Neural progenitor cell (in vitro differentiated cells): ENCODE measurements around the gene SP6.

Source experiments
- EZH2 ChIP-seq: fragments of 200-600 bp; sonication (generic); IDR thresholded peaks from 2 replicates; pipeline ENCODE4 v1.6.1; 2017; ENCODE audit warnings: antibody characterized with exemption, mild to moderate bottlenecking, moderate library complexity
- TF ChIP-seq, protein P1 (sequence below): fragments of 200-600 bp; sonication (generic); IDR thresholded peaks from 2 replicates; pipeline ENCODE4 v1.5.1; 2017; ENCODE audit warnings: antibody characterized with exemption, mild to moderate bottlenecking

- TF ChIP-seq, protein P1, sequence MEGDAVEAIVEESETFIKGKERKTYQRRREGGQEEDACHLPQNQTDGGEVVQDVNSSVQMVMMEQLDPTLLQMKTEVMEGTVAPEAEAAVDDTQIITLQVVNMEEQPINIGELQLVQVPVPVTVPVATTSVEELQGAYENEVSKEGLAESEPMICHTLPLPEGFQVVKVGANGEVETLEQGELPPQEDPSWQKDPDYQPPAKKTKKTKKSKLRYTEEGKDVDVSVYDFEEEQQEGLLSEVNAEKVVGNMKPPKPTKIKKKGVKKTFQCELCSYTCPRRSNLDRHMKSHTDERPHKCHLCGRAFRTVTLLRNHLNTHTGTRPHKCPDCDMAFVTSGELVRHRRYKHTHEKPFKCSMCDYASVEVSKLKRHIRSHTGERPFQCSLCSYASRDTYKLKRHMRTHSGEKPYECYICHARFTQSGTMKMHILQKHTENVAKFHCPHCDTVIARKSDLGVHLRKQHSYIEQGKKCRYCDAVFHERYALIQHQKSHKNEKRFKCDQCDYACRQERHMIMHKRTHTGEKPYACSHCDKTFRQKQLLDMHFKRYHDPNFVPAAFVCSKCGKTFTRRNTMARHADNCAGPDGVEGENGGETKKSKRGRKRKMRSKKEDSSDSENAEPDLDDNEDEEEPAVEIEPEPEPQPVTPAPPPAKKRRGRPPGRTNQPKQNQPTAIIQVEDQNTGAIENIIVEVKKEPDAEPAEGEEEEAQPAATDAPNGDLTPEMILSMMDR: no peak
- TF ChIP-seq EZH2: peak; percentile 91
Measured at GRCh38 chr17:47852113-47852949, 1.4 kb upstream of the SP6 start.
